HG02678 (cell line): ENCODE data around the gene CCDC54.
A peak's percentile ranks its signal among the peaks of the same experiment; 100 is the strongest.

Experiments used
- ATAC-seq: cut with Tn5 transposase; IDR thresholded peaks from one replicate; pipeline ENCODE4 v1.9.1; 2021; ENCODE audit warnings: mild to moderate bottlenecking, moderate library complexity; ENCODE audit not compliant: unreplicated experiment

Gene CCDC54

DNA sequence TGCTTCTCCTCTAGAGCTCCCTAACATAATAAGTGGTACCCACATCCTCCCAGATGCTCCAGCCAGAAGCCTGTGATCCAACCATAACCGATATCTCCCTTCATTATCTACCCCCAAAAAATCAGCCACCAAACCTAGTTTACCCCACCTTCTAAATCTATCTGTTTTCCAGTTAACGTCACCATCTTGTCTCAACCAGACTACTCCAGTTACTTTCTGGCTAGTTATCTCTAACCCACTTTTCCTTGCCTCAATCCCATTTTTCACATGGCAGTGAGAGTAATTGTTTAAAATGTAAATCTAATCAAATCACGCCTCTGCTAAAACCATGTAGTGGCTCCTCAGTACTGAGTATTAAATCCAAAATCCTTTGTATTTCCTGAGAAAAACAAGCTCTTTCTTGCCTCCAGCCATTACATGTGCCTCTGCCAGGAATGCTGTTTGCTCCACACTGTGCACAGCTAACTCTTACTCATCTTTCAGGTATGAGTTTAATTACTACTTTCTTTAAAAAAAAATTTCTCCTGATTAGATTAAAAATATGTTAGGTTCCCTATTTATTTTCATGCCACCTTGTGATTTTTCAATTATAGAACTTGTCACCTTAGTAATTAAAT, 15.4 kb downstream of the CCDC54 start:
- ATAC-seq: no peak

DNA sequence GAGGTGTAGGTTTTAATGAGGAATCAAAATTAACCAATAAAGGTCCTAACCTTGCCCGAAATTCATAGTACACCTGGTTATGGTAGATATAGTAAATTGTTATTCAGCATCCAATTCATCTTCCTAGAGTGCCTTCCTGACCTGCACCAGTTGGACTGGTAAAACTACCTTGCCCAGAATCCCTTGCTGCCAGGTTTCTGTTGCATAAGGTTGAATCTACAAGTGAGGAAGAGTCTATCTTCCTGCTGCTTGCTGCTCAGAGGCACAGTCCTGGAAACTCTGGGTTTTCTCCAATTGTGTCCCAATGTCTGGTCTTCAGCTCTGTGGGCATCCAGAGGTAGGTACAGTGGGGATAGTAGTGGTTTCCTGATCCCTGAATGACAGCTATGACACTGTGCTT, 17.3 kb downstream of the CCDC54 start:
- ATAC-seq: no peak

DNA sequence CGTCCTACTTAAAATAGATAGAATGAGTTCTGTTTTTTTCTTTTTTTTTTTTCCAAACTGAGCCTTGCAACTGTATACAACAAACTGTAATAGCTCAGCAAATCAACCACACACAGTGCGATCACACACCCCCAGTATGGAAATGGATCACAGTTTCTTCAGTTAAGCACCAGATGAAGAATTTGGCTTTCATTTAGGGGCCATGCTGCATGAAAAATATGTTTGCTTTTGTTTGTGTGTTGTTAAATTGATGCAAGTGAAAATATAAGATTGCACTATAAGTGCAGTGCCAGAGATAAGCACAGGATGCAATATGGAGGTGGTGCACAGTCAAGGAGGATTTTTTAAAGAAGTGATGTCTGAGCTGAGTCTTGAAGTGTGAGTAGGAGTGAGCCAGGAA, 17.8 kb downstream of the CCDC54 start:
- ATAC-seq: no peak

DNA sequence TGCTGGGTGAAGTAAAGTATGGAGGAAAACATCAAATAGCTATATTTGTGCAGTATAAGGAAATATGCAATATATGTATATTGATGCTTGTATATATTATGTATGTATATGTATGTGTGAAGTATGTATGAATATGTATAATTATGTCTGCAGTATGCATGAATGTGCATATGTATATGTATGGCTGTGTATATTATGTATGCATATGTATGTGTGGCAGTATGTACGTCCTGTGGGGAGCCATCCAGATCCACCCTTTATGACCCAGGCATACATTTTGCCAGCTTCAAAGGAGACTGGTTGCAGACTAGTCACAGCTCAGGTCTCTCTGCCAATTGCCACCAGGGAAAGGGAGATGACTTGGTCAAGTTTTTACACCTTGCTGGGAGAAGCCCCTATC, 24.1 kb downstream of the CCDC54 start:
- no peak for ATAC-seq

DNA sequence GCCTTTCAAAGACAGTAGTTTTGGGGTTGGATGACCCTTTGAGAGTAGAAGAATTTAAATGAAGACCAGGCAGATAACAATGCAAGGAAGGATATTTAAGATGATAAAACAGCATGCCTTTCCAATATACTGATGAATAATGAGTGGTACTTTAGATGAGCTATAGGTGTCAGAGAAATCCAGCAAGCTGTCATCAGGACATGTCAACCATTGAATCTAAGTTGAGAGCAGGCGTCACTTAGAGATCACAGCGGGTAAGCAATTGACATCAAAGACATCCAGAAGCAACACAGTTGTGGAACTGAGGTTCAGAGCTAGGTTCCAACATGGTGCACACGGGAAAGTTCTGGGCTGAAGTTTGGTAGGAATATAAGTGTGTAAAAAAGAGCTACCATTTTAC, 25.0 kb downstream of the CCDC54 start:
- no peak for ATAC-seq

DNA sequence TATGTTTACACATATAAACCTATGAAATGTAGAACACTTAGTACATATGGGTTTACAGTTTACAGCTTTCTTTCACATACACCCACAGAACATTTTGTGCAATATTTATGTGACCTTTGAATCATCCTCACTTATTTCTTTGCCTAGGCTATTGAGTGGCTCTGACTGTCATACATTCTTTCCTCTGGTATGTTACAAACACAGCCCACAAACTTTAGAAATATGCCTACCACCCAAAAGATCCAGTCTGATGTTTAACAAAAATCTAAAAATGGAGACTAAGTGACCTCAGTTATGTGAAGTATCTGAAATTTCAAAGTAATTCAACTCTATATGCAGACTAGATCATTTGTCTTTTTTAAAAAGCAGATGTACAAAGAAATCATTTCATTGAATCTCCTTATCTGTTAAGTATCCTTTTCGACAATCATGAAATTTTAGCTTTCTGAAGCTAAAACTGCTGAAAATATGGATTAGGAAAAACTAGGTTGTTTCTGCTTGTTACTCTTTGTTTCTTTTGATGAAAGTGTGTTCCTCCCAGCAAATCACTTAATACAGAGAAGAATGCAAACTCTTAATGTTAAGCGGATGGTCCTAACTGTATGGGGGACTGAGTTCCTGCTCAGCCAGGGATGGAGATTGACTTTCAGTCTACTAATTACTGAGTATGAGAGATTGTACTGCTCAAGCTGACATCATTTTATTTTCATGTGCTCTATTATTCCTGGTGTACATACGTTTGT, 27.7 kb downstream of the CCDC54 start:
- no peak for ATAC-seq

DNA sequence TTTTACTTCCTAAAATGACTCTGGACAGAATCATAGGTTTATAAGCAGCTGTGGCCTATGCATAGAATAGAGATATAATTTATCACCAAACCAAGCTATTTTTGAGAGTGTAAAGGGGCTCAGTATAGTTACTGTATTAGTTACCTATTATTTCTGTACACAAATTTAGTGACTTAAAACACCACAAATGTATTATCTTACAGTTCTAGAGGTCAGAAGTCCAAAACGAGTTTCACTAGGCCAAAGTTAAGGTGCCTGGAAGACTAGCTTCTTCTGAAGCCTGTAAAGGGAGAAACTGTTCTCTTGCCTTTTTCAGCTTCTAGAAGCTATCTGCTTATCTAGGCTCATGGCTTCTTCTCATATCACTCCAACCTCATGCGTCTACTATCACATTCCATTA, 30.1 kb downstream of the CCDC54 start:
- ATAC-seq: no peak

DNA sequence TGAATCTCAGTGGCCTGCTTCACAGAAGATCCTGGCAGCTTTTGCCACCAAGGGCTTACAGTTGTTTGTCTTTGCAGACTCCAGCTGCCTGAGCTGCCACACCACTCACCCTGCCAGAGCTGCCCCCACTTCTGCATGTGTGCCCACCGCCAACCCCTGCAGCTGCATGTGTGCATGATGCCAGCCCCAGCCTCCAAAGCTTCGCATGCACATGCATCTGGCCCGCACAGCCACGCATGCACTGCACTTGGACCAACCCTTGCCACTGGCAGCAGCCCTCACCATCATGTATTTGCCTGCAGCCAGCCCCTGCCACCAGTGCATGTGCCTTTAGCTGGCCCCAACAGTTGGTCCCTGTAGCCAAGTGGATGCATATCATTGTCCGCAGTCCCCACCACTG, 31.3 kb downstream of the CCDC54 start:
- no peak for ATAC-seq

DNA sequence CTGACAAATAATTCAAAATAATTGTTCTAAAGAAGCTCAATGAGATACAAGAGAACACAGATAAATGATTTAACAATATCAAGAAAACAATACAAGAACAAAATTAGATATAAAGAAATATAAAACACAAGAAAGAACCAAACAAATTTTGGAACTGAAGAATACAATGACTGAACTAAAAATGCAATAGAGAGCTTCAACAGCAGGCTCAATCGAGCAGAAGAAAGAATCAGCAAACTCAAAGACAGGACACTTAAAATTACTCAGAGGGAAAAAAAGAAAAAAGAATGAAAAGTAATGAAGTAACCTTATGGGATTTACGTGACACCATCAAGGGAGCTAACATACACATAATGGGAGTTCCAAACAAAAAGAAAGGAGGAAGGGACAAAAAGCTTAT, 32.1 kb downstream of the CCDC54 start:
- ATAC-seq: no peak

DNA sequence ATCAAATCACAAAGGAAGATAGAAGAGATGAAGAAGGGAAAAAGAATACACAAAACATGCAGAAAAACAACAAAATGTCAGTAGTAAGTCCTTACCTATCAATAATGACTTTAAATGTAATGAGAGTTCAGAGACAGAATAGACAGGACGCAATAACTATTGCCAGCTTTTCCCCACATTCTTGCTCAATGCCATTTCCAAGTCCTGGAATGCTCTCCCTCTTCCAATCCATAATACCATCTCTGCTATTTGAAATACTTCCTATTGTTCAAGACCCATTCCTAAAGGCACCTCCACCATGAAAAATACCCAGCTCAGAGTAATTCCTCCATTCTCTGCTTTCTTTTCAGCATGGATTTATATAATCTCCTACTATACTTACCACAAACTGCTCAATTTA, 33.4 kb downstream of the CCDC54 start:
- ATAC-seq: no peak

DNA sequence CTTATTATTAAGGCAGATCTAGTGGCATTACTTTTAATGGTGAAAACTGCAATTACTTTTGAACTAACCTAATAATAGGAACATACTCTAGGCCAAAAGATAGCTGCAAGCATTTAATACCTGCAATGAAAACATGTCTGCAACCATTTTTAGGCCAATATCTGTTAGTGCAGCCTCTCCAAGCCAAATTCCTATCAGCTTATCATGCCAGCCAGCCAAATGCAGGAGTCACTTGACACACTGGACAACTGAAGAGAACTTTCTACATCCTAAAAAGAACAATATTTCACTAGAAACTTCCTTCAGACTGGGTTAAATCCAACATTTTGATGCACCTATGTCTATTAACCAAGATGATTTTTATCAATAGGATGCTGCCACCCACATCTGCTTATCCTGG, 33.8 kb downstream of the CCDC54 start:
- no peak for ATAC-seq

DNA sequence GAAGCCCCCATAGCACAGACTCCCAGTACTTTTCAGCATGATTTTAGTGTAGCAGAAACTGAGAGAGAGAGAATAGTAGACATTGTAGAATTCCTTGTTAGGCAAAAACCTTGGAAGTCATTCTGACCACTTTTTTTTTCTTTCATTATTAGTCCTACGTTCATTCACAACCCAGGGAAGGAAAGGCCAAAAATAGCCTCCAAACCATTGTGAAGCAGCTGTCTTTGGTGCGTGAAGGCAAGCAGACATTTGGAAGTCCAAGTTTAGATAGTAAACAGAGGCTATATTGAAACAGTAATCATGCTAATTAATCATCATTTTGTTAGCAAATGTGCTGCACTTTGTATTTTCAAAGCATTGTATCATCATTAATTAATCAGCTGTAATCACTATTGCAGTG, 34.5 kb downstream of the CCDC54 start:
- no peak for ATAC-seq

DNA sequence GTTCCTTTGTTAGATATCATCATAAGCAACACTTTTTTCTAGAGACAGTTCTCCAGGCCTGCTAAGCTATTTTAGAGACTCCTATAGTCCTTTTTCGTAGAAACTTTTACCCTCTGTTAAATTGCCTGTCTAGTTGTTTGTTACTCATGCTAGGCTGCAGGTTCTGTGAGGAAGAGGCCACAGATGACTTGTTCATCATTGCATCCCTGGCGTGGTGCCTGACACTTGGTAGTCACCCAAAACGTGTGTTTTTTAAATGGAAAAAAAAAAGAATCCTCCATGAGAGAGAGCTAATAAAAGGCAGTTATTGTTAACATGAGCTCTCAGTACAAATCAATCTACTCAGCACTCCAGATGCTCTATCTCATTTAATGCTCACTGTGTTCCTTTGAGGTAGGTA, 35.1 kb downstream of the CCDC54 start:
- no peak for ATAC-seq

DNA sequence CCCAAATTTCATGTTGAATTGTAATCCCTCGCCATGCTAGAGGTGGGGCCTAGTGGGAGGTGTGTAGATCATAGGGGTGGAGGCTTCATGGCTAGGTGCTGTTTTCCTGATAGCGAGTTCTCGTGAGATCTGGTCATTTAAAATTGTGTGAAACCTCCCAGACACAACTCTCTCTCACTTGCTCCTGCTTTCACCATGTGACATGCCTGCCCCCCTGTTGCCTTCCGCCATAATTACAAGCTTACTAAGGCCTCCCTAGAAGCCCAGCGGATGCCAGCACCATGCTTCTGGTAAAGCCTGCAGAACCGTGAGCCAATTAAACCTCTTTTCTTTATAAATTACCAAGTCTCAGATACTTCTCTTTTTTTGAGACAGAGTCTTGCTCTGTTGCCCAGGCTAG, 36.0 kb downstream of the CCDC54 start:
- ATAC-seq: no peak

DNA sequence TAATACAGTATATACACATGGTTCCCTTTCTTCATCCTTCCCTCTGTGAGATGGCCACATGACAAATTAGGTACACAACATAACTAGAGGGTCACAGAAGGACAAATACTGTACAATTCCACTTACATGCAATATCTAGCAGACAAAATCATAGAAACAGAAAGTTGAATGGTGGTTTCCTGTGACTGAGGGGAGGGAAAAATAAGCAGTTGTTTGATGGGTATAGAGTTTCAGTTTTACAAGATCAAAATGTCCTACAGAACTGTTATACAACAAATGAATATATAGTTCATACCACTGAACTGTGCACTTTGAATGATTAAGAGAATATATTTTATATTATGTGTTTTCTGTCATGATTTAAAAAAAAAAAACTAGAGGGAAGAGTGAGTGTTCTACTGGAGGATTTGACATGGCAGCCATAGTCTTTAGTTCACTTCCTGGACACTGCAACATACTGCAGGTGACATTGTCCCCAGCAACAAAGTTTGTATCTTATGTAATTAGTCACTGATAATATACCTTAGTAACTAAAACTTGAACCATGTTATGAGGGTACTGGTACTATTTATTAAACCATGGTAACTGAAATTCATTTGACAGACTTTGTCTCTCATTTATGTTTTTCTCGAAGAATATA, 37.2 kb downstream of the CCDC54 start:
- peak; percentile 95 for ATAC-seq

DNA sequence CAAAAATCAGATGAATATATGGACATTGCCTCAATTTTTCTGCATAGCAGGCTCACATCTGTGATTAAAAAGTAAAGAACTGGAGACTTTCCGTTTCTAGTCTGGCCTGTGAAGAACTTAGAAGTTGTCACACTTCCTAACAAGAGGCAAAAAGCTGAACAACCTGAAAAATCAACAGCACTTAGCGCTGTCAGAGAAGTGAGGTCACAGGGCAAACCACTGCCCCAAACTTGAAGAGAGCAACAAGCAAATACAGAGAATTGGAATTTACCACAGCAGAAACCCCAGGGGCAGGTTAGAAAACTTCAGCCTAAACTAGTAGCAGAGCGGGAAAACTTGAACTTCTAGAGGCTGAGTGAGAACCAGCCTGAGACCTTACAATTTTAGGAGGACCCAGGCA, 38.9 kb downstream of the CCDC54 start:
- ATAC-seq: no peak

DNA sequence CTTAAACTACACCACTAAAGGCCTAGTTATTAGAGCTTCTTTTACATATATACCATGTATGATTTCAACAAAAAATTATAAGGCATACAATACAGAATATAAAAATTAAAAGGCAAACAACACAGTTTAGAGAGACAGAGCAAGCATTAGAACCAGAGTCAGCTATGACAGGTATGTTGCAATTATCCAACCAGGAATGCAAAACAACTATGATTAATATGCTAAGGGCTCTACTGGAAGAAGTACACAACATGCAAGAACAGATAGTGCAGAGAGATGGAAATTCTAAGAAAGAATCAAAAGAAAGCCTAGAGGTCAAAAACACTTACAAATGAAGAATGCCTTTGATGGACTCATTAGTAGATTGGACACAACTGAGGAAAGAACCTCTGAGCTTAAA, 39.6 kb downstream of the CCDC54 start:
- ATAC-seq: no peak

DNA sequence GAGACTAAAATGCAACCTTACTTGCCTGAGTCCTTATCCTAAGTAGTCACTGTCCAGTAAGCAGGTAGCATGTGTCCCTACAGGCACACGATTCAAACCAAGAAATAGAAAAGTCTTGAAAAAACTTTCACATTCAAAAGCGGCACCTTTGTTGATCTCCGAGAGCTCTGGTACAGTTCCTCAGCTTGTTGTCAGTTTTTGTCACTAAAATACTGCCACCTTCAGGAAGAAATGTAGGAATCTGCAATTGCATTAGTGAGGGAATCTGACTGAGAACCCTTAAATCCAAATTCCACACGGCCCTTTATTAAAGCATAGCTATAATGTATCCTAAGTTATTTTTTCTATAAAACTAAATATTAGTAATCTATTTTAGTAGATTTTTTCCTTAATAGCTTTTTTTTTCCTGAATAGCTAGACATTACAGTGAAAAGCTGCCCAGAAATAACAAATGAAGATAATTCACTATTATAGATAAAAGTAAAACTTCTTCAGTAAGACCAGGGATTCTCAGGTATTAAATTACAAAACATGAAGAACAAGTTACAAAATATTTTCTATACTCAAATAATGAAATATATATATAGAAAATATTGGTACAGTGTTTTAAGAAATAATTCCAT, 44.0 kb downstream of the CCDC54 start:
- ATAC-seq: peak; percentile 91

DNA sequence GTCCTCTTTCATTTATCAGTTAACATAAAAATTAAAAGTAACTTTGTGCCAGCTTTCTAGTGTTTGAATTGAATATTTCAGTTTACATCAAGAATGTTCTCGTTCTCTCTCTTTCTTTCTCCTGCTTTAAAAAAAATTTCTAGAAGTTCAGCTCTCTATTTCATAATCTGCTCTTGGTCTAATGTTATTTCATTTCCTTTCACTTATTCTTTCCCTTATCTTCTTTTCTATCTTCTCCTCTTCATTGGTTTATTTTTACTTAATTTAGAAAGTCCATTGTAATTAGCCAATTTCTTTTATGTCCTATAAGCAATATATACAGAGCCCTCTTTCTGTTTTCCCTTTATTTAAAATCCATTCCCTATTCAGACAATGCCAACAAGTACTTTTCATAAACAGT, 44.6 kb downstream of the CCDC54 start:
- no peak for ATAC-seq

DNA sequence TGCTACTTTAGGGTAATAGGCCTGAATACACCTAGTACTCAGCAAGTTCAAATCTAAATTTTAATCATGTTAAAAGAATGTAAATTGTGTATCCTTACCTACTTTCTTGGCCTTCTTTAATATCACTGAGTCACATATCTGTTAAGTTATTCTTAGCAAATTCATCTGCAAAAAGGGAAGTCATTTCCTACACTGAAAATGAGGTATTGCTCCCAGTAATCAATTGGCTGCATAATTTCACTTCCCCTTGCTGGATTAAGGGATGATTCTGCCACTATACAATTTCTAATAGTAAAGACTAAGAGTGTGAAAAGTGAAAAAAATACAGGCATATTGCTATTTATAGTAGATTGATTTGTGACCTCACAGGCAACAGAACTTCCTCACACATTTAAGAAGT, 47.8 kb downstream of the CCDC54 start:
- ATAC-seq: no peak

DNA sequence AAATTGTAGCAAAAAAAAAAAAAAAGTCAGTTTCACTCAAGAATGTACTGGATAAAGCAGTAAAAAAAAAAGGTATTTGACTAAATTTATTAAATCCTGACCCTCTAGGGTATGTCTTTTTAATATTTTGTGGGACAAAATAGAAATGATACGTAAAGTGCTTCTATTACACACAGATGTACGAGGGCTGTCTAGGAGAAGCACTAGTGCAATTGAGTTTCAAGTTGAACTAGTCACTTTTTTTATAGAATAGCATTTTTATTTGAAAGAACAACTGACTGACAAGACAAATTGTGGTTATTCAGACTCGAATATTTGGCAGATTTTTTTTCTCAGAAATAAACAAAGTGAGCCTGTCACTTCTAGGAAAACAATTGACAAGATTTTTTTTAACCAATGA, 49.0 kb downstream of the CCDC54 start:
- no peak for ATAC-seq
